Epithelial cell of proximal tubule (primary cell): ENCODE measurements around the gene NIN. TPM values are rescaled to one million over a fixed set of nuclear protein-coding genes. Genes with fewer than 3 reads are reported as not detected.
"Not testable (repeated sequence)": the region's sequence is repeated elsewhere in the genome, so short reads cannot be mapped to it uniquely, and the experiment has no call there.

ENCODE experiments used
- DNase-seq: peaks from one replicate; pipeline ENCODE4 v3.0.0-alpha.2; 2011; ENCODE audit warnings: low read depth
- H3K4me3 ChIP-seq: 2 replicates; pipeline ENCODE4 v1.5.1; 2011; ENCODE audit warnings: low read depth, mild to moderate bottlenecking, low read length
- total RNA-seq: library from RNA; depleted of rRNA; stranded (reverse); fragments of >200 nt; gene quantifications from 2 replicates; pipeline ENCODE4 v1.2.3, GENCODE V29; 2015
- TF ChIP-seq, protein P1 (sequence below): conservative IDR thresholded peaks from 2 replicates; pipeline ENCODE4 v1.5.1; 2012; ENCODE audit warnings: low read depth, mild to moderate bottlenecking, low read length

The NIN gene
- total RNA-seq, 1 donor from 2014 or later, result 26.9 TPM

DNA sequence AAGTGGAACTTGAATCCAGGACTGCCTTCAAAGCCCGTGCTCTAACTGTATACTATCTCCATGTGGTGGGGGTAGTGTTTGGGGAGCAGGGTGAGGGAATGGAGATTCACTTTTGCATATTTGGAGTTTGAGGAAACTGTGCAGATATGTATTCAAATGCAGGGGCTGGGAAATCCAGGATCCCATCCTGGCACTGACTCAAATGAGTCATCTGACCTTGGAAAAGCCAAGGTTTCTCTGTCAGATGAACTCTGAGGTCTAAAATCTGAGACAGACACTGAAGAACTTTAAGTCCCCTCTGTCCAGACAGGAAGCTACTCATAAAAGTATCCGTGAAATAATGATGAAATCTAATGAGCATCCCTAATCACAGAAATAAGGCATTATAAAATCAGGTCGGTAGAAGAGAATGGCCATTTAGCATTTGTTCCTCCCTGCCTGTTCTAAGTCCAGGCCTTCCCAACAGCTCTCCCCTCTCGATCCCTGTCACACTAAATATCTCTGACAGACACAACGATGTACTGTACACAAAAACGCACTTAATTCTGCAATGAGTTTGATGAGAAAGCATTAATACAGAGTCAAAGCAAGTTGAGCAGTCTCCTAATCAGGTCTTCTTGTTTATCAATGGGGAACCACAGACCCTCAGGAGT is 14.4 kb downstream of the NIN start:
- TF ChIP-seq, protein P1, sequence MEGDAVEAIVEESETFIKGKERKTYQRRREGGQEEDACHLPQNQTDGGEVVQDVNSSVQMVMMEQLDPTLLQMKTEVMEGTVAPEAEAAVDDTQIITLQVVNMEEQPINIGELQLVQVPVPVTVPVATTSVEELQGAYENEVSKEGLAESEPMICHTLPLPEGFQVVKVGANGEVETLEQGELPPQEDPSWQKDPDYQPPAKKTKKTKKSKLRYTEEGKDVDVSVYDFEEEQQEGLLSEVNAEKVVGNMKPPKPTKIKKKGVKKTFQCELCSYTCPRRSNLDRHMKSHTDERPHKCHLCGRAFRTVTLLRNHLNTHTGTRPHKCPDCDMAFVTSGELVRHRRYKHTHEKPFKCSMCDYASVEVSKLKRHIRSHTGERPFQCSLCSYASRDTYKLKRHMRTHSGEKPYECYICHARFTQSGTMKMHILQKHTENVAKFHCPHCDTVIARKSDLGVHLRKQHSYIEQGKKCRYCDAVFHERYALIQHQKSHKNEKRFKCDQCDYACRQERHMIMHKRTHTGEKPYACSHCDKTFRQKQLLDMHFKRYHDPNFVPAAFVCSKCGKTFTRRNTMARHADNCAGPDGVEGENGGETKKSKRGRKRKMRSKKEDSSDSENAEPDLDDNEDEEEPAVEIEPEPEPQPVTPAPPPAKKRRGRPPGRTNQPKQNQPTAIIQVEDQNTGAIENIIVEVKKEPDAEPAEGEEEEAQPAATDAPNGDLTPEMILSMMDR, result no peak
- DNase-seq, result no peak
- H3K4me3 ChIP-seq, result no peak overlapping the region

- not testable (repeated sequence) for DNase-seq, H3K4me3 ChIP-seq
Observed at GRCh38 chr14:50815526-50815925, 15.4 kb downstream of the NIN start.

DNA sequence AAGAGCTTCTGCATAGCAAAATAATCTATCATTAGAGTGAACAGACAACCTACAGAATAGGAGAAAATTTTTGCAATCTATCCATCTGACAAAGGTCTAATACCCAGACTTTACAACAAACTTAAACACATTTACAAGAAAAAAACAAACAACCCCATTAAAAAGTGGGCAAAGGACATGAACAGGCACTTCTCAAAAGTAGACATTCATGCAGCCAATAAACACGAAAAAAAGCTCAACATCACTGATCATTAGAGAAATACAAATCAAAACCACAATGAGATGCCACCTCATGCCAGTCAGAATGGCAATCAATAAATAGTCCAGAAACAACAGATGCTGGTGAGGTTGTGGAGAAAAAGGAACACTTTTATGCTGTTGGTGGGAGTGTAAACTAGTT is 15.9 kb downstream of the NIN start:
- H3K4me3 ChIP-seq, DNase-seq: not testable (repeated sequence)

- TF ChIP-seq, protein P1, result no peak
- no peak for DNase-seq
- no peak overlapping the region for H3K4me3 ChIP-seq
Observed at GRCh38 chr14:50814161-50814560, 16.8 kb downstream of the NIN start.

DNA sequence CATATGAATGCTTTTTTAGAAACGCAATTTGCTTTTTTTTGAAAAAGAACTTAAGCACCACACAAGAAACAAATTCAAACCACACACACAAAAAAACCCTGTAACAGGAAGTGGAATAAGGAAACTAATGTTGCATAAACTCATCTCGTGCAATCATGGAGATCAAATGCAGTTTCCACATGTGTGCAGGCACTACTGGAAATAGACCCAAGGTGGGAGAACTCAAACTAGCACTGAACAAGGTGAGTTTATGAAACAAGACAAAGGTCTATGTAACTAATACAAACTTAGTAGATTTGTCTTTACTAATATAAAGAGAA is 17.5 kb downstream of the NIN start:
- TF ChIP-seq, protein P1, result no peak
- no peak for DNase-seq
- H3K4me3 ChIP-seq, result no peak overlapping the region

DNA sequence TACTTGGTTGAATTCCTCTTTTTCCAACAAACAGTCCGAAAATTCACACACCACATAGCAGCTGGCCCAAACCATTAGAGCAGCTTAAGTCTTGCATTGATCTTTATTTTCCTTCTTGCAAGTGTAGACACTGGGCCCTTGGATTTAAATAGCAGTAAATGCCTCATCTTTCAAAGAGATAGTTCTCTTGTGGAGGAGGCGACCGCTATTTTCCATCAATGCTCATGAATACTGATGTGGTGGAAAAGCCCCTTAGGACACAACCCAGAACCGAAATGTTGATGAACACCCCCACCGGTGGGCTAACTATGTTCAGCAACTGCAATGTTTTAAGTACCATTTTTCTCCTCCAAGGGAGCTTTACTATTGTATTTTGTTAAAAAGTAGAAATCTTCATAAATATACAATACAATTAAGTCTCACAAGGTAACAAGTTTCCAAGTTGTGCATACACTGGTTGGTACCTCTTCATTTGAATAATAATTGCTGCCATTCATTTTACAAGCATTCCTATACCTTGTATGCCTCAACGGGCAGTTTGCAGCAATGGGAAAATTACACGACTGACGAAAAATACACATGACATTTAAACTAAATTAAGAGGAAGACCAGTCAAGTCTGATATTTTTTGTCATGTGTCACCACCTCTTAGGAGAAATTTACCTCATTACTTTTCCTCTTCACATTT is 18.0 kb downstream of the NIN start:
- no peak overlapping the region for H3K4me3 ChIP-seq
- TF ChIP-seq, protein P1, result no peak
- DNase-seq, result no peak

DNA sequence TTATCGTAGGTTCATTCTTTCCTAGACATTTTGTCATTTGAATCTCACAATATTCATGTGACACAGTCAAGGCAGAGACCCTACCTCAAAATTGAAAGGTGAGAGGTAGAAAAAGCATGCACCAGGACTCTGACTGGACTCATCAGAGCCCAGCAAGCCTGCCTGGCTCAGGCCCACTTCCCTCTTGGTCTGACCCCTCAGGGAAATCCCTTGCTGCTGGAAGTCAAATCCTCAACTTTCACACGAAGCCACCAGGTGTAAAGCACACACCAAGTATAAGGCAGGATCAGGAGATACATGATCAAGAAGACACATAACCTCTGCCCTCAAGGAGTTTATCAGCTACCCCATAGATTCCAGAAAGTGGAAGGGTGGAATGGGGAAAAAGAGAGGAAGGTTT is 18.8 kb downstream of the NIN start:
- TF ChIP-seq, protein P1, result no peak
- no peak for DNase-seq
- no peak overlapping the region for H3K4me3 ChIP-seq

GRCh38 chr14:50808053-50808452 is 22.9 kb downstream of the NIN start:
- no peak overlapping the region for H3K4me3 ChIP-seq
- TF ChIP-seq, protein P1, result no peak
- DNase-seq, result no peak
